Panc1 (cell line): ENCODE data around the gene PUS1. TPM values are rescaled to one million over a fixed set of nuclear protein-coding genes. Genes with fewer than 3 reads are reported as not detected.

Source experiments
- ATAC-seq: fragments of 200-7000 bp; cut with Tn5 transposase; 2 replicates; pipeline ENCODE4 v1.9.1; 2020; ENCODE audit warnings: mild to moderate bottlenecking, moderate library complexity
- BruUV-seq: library from RNA; stranded (reverse); fragments of 400-500 nt; replicated peaks from 2 replicates; lab custom pipeline; 2021; lab: Mats Ljungman, UMichigan
- CTCF ChIA-PET: fragments of 300-600 bp; sonication (Branson Sonifier 250); formaldehyde crosslinking; loops from one replicate; lab custom pipeline; 2022; ENCODE audit warnings: antibody characterized with exemption; lab: Charles Lee
- POLR2A ChIA-PET: fragments of 300-600 bp; sonication (Branson Sonifier 250); formaldehyde crosslinking; loops from one replicate; lab custom pipeline; 2022; ENCODE audit warnings: antibody characterized with exemption; lab: Charles Lee
- DNase-seq: peaks from one replicate; pipeline ENCODE4 v3.0.0-alpha.2; 2010; ENCODE audit warnings: low read depth, low spot score
- H3K27ac ChIP-seq: 2 replicates; pipeline ENCODE4 v1.5.1; 2011; ENCODE audit warnings: mild to moderate bottlenecking, low read length, inconsistent platforms
- H3K27me3 ChIP-seq: fragments of 200-500 bp; sonication (Bioruptor generic); 2 replicates; pipeline ENCODE4 v1.6.0; 2014; ENCODE audit warnings: low read length, inconsistent platforms; ENCODE audit not compliant: control insufficient read depth, insufficient read depth
- H3K36me3 ChIP-seq: fragments of 200-500 bp; sonication (Bioruptor generic); 2 replicates; pipeline ENCODE4 v1.5.1; 2014; ENCODE audit warnings: inconsistent platforms, mild to moderate bottlenecking, low read length, moderate library complexity; ENCODE audit not compliant: control insufficient read depth, insufficient read depth
- H3K4me1 ChIP-seq: 2 replicates; pipeline ENCODE4 v1.5.1; 2011; ENCODE audit warnings: inconsistent platforms, mild to moderate bottlenecking, low read length, moderate library complexity; ENCODE audit not compliant: control insufficient read depth, insufficient read depth
- H3K4me3 ChIP-seq, 2 experiments: 2 replicates each; pipeline ENCODE4 v1.5.1; 2011 to 2012; ENCODE audit warnings: low read depth in 2 of 2, low read length in 2 of 2, mild to moderate bottlenecking in 2 of 2, inconsistent platforms in 1 of 2, moderate library complexity in 1 of 2
- H3K9me3 ChIP-seq: fragments of 200-500 bp; sonication (Bioruptor generic); 2 replicates; pipeline ENCODE4 v1.5.1; 2014; ENCODE audit warnings: low read depth, mild to moderate bottlenecking, inconsistent platforms, low read length, moderate library complexity; ENCODE audit not compliant: control insufficient read depth, insufficient read depth
- CTCF ChIP-seq: fragments of 450-650 bp; IDR thresholded peaks from 2 replicates; pipeline ENCODE4 v1.5.1; 2017; ENCODE audit warnings: mild to moderate bottlenecking
- POLR2AphosphoS5 ChIP-seq: IDR thresholded peaks from 2 replicates; pipeline ENCODE4 v1.6.1; 2012; ENCODE audit warnings: mild to moderate bottlenecking, low read depth, low read length, moderate library complexity
- REST ChIP-seq, 2 experiments: IDR thresholded peaks; 2 replicates each; pipeline ENCODE4 v1.6.1; 2011 to 2012; ENCODE audit warnings: low read depth in 2 of 2, control low read depth in 1 of 2, low read length in 1 of 2, mild to moderate bottlenecking in 1 of 2, moderate library complexity in 1 of 2; ENCODE audit not compliant: insufficient read depth in 1 of 2
- SIN3A ChIP-seq: IDR thresholded peaks from 2 replicates; pipeline ENCODE4 v1.6.1; 2012; ENCODE audit warnings: low read depth, mild to moderate bottlenecking, low read length, moderate library complexity, borderline replicate concordance; ENCODE audit not compliant: insufficient read depth
- TCF7L2 ChIP-seq: IDR thresholded peaks from 2 replicates; pipeline ENCODE4 v1.6.1; 2011; ENCODE audit warnings: mild to moderate bottlenecking, low read depth, low read length, inconsistent platforms
- in situ Hi-C: cut with HindIII; loops from 2 replicates; pipeline ENCODE4 v1.10.0; 2016; ENCODE audit warnings: low sequenced_read_pairs, low pct_unique_long_range_greater_than_20kb
- intact Hi-C: fragments of 100-400 bp; cut with micrococcal nuclease; formaldehyde crosslinking; loops from one replicate; pipeline ENCODE4 v1.10.0; 2022; ENCODE audit not compliant: unreplicated experiment
- total RNA-seq: library from RNA; stranded (reverse); gene quantifications from one replicate; pipeline ENCODE4 v1.2.1, GENCODE V29; 2021; ENCODE audit not compliant: unreplicated experiment

PUS1 gene
- total RNA-seq, 1 experiment from 2014 or later, result 108 TPM

- DNase-seq (no peak), ATAC-seq (no peak)
- H3K4me1 ChIP-seq, result no peaks in the 10 kb centered on the region
- H3K4me3 ChIP-seq, result no peak overlapping the region
- intact Hi-C loops (no loop called here), in situ Hi-C loops (no loop called here)
- H3K27me3 ChIP-seq, result no peaks in the 10 kb centered on the region
- no peaks in the 10 kb centered on the region for H3K9me3 ChIP-seq
- ChIA-PET POLR2A (no interaction called here), CTCF (no interaction called here)
- TF ChIP-seq TCF7L2 (no peak), REST (IDR thresholded peaks at IDR 0.05; ENCODE audit: insufficient read depth in 1 of 2, low read depth in 2 of 2, low read length in 1 of 2) (no peak), SIN3A (no peak), CTCF (no peak), POLR2AphosphoS5 (no peak)
- no TSS peak for BruUV-seq
- no peak overlapping the region for H3K27ac ChIP-seq
- no peaks in the 10 kb centered on the region for H3K36me3 ChIP-seq
These were observed 10.1 kb upstream of the PUS1 start for GRCh38 chr12:131919051-131919347.

- H3K27ac ChIP-seq, result no peak overlapping the region
- ChIA-PET POLR2A (no interaction called here), CTCF (no interaction called here)
- ATAC-seq (peak; percentile 19; the same call in 1 of the 2 replicates), DNase-seq (no peak)
- TF ChIP-seq POLR2AphosphoS5 (no peak), REST (IDR thresholded peaks at IDR 0.05; ENCODE audit: insufficient read depth in 1 of 2, low read depth in 2 of 2, low read length in 1 of 2) (no peak), SIN3A (no peak), CTCF (no peak), TCF7L2 (no peak)
- BruUV-seq, result no TSS peak
- H3K27me3 ChIP-seq, result no peaks in the 10 kb centered on the region
- in situ Hi-C loops (no loop called here), intact Hi-C loops (no loop called here)
- H3K9me3 ChIP-seq, result no peaks in the 10 kb centered on the region
- H3K4me1 ChIP-seq, result no peaks in the 10 kb centered on the region
- H3K36me3 ChIP-seq, result no peaks in the 10 kb centered on the region
- no peak overlapping the region for H3K4me3 ChIP-seq
These were observed 9.5 kb upstream of the PUS1 start for GRCh38 chr12:131919366-131920156.
